NCI-H1436 (cell line): ENCODE measurements around the gene OR11A1.
"Not testable (repeated sequence)": the region's sequence is repeated elsewhere in the genome, so short reads cannot be mapped to it uniquely, and the experiment has no call there.

Experiments
- DNase-seq: peaks from one replicate; lab custom pipeline; 2025; lab: John Stamatoyannopoulos, UW

Gene OR11A1

DNA sequence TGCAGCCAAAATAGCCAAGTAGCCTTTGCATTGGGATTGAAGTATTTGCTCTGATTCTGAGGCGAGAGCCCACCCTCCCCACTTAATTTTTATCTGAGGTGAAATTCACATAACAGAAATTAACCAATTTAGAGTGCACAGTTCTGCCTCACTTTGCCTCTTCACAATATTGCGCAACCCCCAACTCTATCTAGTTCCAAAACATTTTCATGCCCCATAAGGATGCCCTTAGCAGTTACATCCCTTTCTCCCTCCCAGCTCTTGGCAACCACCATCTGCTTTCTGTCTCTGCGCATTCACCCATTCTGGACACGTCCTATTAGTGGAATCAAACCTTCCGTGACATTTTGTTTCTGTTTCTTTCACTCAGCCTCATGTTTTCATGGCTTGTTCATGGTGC lies 21.9 kb upstream of the OR11A1 start:
- no peak for DNase-seq

DNA sequence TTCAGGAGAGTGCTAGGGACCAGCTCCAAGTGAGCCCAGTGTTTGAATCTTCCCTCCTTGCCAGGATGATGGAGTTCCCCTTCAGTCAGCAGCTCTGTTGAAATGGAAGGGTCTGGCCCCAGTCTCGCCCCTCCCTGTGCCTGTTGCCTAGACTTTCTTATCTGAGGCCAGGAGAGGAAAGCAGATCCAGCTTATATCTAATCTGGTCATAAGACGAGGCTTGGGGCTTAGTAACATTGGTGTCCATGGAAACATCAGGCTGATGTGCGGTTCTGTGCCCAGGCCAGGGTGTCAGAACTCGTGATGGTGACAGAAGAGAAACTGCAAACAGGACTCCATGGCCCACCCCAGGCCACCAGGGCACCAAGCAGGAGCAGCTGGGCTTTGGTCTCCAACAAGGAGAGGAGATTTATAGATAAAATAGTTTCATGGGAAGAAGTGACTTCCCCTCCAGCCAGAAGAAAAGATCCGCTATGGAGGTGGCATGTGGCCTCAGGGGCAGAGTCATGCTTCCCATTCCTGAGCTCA lies 21.1 kb upstream of the OR11A1 start:
- DNase-seq = no peak

DNA sequence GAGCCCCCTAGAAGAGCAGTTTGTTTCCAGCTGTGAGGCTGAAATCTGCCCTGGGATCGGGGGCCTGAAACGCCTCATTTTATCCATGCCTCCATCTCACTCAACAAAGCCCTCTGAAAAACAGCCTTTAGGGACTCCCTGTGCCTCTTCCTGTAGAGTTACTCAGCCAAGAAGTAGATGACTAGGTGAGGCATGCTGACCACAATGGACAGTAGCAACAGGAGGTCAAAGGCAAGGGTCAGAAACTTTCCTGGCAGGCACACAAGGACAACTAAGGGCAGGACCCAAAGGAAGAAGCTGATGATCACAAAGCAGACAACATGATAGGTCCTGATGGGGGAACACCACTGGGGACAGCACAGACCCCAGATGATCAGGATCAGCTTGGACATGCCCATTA lies 18.1 kb upstream of the OR11A1 start:
- DNase-seq = no peak

DNA sequence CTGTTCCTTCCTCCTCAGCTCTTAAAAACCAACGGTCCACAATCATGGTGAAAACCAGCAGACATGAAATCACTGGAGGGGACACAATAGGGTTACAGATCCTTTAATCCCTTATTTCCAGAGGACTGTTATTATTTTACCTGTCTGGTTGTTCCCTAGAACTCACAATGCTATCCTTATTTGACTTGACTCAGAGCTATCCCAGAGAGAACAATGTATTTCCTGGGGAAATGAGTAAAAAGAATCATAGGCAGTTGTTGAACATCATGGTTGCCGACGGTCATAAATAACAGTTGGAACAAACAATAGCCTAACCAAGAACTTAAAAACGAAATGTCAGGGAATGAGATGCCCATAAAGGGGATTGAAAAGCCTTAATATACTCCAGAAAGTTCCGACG lies 9.4 kb upstream of the OR11A1 start:
- no peak for DNase-seq

DNA sequence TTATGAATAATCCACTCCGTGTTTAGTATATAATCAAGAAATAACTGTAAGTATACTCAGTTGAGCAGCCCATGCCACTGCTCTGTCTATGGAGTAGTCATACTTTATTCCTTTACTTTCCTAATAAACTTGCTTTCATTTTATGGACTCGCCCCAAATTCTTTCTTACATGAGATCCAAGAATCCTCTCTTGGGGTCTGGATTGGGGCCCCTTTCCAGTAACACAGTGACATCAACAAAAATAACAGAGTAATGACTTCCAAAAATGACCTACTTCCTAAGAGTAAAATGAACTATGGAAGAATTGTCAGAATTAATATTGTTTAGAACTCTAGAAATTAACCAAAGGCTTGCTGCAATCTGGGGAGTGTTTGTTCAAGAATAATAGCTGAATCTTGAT lies 8.9 kb upstream of the OR11A1 start:
- no peak for DNase-seq

DNA sequence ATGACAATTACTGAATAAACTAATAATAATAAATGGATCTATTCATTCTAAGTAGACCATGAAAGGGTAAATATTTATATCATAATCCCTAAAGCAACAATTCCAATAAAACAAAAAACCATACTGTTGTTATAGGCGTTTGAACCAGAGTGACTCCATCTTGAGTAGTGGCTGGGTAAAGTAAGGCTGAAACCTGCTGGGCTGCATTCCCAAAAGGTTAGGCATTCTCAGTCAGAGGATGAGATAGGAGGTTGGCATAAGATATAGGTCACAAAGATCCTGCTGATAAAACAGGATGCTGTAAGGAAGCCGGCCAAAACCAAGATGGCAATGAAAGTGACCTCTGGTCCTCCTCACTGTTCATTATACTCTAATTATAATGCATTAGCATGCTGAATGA lies 8.4 kb upstream of the OR11A1 start:
- DNase-seq = no peak

DNA sequence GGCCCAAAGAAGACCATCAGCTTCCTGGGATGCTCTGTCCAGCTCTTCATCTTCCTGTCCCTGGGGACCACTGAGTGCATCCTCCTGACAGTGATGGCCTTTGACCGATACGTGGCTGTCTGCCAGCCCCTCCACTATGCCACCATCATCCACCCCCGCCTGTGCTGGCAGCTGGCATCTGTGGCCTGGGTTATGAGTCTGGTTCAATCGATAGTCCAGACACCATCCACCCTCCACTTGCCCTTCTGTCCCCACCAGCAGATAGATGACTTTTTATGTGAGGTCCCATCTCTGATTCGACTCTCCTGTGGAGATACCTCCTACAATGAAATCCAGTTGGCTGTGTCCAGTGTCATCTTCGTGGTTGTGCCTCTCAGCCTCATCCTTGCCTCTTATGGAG lies 5.2 kb upstream of the OR11A1 start:
- DNase-seq = no peak

DNA sequence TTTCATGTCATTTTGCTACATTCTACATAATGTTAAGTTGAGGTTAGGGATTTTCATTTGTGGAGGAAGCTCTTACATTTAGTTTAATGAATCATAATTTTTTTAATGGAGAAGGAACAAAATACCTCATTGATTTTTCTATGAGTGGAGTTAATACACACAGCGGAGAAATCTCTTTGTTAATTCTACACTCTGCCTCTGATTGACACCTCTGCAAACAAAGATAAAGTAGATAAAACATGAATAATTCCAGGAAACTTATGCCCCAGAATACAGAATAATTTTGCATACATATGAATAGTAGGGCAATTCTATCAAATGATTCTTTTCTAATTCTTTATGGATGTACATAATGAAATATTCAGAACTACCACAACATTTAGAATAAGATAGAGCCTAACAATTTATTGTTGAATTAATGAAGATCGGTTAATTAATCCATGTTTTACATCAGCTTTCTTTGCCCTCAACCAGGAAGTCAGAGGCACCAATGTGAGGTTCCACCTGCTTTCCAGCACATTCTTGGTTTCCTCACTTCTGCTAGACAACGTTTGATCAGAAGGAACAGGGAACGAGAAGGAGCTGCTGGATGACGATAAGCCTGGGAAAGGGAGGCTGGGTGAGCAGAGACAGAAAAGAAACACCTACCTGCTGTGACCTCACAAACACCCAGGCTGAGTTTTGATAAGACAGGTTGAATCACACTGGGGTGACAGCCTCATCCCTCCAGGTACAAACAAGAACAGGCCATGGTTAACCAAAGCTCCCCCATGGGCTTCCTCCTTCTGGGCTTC lies 4.3 kb upstream of the OR11A1 start:
- DNase-seq = no peak

DNA sequence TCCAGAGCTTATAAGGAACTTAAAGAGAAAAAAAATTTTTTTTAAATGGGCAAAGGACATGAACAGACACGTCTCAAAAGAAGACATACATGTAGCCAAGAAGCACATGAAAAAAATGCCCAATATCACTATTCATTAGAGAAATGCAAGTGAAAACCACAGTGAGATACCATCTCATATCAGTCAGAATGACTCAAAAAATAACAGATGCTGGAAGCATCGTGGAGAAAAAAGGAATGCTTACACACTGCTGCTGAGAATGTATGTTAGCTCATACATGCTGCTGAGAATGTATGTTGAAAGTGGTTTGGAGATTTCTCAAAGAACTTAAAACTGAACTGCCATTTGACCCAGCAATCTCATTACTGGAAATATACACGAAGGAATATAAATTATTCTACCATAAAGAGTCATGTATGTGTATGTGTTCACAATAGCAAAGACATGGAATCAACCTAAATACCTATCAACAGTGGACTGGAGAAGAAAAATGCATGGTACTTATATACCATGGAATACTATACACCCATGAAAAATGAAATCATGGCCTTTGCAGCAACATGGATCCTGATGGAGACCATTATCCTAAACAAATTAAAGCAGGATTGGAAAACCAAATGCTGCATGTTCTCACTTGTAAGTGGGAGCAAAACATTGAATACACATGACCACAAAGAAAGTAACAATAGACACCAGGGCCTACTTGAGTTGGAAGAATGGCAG lies 5.2 kb downstream of the OR11A1 start:
- DNase-seq = no peak

DNA sequence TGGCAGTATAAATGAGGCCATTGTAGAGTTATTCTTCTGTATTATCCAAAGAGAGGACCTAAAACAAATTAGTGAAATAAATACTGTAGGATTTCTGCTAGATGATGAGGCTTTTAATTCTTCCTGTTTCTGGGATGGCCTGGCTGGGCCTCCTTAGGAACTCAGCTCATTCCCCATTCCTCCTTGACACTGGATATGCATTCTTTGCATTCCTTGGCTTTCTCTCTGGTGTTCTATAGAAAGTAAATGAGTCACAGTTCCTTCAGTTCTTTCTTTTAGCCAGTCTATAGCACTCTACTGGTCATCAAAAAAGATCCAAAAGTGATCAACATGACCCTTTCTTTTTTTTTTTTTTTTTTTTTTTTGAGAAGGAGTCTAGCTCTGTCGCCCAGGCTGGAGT lies 9.2 kb downstream of the OR11A1 start:
- no peak for DNase-seq

DNA sequence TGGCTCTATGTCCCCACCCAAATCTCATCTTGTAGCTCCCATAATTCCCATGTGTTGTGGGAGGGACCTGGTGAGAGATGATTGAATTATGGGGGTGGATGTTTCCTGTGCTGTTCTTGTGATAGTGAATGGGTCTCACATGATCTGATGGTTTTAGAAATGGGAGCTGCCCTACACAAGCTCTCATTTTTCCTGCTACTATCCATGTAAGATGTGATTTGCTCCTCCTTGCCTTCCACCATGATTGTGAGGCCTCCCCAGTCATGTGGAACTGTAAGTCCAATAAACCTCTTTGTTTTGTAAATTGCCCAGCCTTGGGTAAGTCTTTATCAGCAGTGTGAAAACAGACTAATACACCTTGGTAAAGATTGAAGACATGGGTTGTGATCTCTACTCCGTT lies 12.8 kb downstream of the OR11A1 start:
- not testable (repeated sequence) for DNase-seq

DNA sequence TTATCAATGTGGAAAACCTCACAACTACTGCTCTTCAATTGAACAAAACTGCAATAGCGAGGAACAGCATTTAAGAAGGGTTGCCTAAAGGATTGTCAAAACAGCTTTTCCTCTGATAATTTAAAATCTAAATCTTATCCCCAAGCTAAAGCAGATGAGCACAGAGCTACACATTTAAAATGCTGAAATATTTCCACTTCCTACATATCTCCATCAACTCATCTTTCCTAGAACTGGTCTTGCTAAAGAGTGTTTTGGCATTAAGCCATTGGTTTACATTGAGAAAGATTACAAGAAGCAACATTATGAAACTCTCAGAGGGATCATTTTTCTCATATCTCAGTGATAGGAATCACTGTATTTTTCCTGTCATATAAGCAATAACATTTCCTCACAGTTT lies 14.2 kb downstream of the OR11A1 start:
- no peak for DNase-seq

DNA sequence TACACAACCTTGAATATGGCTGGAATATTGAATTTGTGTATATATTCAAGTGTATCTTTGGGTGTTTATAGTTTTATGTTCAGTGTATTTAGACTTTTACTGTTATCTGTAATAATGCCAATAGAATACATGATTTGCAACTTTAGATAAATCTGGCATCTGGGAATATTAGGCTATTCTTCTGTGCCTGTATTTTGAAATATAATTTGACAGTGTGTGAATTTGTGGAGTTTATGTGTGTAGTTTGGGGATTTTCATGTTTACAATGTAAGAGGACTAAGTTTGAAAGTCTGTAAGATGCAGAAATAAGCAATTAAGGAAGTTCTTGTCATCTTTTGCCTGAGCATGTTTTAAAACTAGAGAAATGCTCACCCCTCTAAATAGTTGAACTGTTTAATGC lies 17.9 kb downstream of the OR11A1 start, which contains the start of gene OR10C1:
Gene OR10C1 (plus strand): TSS at position 301 of the 400 bp plus-strand sequence. CDS start 710 bp downstream, outside the sequence.
- no peak for DNase-seq

DNA sequence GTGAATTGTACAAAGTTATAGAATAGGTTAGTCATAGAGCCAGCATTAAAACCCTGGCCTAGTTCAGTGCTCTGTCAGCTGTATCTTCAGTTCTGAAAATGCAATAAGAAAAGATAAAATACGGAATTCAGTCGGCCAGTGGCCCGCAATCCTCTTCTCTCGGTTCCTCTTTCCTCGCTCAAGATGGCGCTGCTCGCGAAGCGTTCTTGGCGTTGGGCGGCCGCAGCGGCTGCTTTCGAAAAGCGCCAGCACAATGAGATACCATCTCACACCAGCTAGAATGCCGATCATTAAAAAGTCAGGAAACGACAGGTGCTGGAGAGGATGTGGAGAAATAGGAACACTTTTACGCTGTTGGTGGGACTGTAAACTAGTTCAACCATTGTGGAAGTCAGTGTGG lies 20.1 kb downstream of the OR11A1 start:
- not testable (repeated sequence) for DNase-seq

DNA sequence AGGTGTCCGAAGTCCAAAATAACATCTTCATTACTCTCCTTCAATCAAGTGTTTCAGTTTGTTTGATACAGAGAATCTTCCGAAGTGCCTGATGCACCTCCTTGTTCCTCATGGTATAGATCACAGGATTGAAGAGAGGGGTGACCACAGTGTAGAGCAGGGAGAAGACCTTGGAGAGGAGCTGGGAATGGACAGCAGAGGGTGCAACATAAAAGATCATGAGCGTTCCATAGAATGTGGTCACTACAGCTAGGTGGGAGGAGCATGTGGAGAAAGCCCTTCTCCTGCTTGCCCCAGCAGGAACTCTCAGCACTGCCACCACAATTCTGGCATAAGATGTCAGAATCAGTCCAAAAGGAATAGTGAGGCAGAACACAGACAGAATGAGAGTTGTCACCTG lies 30.2 kb downstream of the OR11A1 start:
- no peak for DNase-seq

DNA sequence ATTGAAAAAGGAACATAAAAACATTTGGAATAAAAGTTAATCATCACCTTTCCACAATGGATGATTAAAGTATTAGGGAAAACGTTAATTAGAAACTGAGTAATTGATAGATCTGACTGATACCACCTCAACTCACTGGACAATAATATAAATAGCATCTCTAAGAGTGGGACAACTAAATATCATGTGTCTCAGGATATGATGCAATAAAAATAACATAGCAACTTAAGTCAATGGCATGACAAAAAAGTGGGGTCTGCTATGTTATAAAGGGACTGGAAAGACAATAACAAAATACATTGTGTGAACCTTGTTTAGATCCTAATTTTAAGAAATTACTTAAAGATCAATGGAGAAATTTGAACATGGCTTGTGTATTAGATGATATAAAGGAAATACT lies 31.8 kb downstream of the OR11A1 start:
- DNase-seq = no peak

DNA sequence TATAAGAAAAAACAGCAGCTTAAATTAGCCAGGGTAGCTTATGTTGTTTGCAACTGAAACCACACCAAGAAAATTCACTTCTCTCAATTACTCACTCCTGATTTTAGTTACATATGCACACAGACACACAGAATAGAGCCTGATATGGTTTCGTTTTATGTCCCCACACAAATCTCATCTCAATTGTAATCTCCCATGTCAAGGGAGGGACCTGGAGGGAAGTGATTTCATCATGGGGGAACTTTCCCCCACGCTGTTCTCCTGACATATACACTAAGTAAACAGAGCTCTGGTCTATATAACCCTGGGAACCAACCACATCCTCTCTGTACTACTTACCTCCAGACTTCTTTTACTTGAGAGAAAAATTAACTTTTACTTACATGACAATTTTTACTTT lies 32.3 kb downstream of the OR11A1 start:
- DNase-seq = no peak

DNA sequence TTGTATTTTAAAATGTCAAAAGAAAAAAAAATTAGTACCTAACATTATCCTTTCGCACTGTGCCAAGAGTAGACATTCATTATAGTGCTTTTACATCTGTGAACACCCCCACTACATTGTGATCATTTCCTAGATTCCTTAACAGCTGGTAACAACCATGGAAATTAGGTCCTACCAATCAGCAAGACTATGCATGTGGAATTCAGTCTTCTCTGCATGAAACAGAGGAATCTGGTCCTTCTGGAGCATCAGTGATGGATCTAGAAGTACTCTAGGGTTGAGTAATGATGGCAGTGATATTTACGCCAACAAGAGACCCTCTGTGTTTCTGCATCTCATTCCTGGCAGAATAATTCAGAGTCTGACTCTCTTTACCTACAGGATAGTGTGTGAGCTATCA lies 32.7 kb downstream of the OR11A1 start:
- no peak for DNase-seq

DNA sequence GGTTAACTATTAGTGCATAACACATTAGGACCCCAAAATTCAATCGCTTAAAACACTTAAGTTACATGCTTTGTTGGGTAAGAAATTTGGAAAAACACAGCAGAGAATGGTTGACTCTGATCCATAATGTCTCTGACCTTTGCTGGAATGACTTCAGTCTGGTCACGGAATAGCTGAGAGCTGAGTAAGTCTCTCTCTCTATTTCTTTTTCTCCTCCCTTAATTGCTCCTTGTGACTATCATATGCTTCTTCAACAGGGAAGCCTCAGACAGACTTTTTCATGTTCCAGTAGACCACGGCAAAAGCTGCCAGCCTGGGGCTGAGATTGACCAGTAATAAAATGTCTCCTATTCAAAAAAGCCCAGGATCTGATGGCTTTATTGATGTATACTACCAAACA lies 37.4 kb downstream of the OR11A1 start:
- no peak for DNase-seq

DNA sequence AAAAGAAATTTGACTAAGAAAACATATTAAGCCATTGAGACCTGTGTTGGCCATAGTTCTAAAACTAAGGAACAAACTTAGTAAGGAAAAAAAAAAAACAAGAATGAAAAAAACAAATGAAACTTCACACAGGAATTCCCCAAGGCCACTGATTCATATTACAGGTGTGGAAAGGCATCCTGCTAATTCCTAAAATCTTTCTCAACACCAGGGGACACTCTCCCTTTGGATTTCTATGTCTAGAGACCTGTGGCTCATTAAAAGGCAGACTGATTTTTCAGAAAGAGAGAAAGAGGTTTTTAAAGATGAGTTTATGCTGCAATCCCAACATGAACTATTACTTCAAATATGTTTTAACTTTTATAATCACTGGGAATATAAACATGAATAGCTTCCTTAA lies 42.3 kb downstream of the OR11A1 start, which contains the start of gene OR12D1:
Gene OR12D1 (plus strand): TSS at position 341 of the 400 bp plus-strand sequence.
- DNase-seq = no peak

DNA sequence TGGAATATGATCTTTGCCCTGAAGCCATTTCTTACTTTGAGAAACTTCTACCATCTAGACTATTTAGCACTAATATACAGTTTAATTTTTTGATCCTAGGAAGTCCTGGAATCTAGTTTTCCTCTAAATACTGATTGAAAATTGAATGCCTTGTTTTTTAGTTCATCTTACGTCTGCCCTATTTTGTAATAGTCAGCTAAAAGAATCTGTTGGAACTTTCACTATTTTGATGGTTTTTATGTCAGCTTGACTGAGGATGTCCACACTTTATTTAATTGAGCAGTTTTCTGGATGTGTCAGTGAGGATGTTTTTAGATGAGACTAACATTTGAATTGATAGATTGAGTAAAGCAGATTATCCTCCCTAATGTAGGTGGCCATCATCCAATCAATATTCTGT lies 53.1 kb downstream of the OR11A1 start:
- DNase-seq = no peak

DNA sequence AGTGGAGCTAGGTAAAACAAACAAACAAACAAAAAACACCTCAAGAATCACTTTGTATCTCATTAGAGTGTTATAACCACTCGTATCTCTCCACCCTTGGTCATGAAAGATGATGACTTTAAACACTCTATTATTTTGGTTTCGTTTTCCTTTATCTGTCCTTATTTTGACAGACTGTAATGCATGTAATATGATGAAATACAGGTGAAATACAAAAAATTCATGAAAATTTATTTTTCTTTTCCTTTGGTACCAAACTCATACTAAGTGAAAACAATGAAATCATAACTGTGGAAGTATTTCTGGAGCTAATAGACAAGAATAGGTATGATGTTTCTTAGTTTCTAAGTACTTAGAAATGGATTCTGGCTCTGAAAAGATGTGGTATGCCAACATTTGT lies 57.3 kb downstream of the OR11A1 start:
- no peak for DNase-seq

DNA sequence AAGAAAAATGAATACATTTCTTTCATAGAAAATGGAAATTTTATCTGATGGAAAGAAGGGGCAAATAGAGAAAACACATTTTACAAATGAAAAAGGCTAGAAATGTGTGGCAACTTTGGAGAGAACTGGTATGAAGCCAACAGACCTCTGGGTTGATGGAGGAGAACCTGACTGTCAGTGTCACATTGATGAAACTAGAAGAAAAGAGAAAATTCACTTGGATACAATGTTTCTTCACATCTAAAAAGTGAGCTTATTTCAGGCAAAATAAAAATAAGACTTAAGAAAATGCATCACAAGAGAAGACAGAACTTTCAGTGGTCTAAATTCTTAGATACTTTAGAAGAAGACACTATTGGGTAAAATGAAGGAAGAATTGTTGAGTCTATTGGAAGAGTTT lies 61.5 kb downstream of the OR11A1 start, which contains the start of gene OR12D2:
Gene OR12D2 (plus strand): TSS at position 301 of the 400 bp plus-strand sequence. CDS start 1,069 bp downstream, outside the sequence.
- DNase-seq = no peak
